ENCODE data around the gene THAP4.

Gene THAP4

DNA sequence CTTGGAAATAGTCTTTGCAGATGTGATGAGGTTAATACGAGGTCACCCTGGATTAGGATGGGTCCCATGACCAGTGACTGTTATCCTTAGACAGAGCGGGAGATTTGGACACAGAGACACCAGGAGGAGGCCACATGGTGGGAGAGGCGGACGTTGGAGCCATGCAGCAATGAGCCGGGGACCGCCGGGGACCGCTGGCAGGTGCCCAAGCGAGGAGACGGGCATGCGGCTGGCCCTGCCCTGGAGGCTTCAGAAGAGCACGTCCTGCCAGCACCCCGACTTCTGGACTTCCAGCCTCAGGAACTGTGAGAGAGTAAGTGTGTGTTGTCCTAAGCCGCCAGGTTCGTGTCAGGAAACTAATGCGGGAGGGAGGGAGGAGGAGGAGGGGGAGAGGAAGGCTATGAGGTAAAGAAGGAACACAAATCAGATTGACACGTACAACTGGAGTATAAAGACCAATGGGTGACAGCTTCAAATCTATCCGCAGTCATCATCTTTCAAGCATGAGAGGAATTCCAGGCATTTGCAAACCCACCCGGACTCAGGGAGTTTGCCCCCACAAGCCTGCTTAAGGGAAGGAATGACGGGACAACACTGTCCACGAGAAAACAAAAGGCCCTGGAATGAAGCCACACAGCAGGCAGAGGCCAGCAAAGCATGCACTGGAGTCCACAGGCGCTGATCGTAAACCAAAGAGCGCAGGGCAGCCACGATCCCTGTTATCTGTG is 90.0 kb downstream of the THAP4 start:
- DNase-seq (ENCODE audit: low spot score) = peak; percentile 35

DNA sequence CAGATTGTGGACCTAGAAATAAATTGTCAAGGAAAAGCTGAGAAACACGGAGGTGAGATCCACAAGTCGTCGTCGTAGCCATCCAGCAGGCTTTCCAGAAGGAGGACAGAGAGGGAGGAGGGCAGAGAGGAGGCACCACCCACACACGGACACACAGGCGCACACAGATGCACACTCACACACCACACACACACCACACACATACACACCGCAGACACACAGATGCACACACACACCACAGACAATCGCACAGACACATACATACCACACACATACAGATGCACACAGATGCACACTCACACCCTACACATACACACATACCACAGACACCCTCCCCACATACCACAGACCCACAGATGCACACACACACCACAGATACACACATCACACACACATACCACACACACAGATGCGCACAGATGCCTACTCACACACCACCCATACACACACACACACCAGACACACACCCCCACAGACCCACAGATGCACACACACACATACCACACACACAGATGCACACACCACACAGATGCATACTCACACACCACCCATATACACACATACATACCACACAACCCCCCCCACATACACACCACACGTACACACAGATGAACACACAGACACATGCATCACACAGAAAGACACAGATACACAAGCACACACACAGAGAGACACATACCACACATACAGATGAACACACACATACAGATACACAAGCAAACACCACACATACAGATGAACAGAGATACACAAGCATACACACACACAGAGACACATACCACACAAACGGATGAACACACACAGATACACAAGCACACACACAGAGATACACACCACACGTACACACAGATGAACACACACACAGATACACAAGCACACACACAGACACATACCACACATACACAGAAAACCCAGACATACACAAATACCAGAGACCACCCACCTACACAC is 91.2 kb downstream of the THAP4 start:
- DNase-seq (ENCODE audit: low spot score) = no peak

DNA sequence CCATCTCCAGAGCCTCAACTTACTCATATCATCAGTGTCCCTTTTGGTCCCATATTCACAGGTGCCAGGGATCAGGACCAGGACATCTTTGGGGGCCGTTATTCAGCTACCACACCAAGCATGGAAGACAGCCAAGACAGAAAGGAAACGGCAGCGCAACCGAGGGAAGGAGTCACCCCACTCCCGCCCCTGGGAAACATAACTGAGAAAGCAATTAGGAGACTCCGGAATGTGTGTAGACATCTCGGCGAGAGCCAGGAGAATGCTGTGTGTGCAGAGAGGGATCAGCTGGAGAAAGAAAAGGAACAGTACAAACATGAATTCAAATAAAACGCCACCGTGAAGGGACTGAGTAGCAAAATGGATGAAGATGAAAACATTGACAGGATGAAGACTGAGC is 91.9 kb downstream of the THAP4 start:
- no peak for DNase-seq (ENCODE audit: low spot score)

DNA sequence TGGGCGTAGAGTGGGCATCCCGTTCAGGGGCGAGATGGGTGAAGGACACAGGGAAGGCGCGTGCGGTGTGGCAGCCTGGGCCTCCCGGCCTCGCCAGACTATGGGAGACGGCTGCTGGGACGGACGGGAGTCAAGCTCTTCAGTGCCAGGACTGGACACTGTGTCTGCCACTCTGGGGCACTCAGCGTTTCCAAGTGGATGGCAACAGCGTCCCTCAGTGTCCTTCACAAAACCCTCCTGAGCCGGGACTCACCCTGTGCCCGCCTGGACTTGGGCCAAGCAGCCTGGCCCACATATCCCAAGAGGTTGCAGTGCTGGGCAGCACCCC is 94.7 kb downstream of the THAP4 start:
- no peak for DNase-seq (ENCODE audit: low spot score)

DNA sequence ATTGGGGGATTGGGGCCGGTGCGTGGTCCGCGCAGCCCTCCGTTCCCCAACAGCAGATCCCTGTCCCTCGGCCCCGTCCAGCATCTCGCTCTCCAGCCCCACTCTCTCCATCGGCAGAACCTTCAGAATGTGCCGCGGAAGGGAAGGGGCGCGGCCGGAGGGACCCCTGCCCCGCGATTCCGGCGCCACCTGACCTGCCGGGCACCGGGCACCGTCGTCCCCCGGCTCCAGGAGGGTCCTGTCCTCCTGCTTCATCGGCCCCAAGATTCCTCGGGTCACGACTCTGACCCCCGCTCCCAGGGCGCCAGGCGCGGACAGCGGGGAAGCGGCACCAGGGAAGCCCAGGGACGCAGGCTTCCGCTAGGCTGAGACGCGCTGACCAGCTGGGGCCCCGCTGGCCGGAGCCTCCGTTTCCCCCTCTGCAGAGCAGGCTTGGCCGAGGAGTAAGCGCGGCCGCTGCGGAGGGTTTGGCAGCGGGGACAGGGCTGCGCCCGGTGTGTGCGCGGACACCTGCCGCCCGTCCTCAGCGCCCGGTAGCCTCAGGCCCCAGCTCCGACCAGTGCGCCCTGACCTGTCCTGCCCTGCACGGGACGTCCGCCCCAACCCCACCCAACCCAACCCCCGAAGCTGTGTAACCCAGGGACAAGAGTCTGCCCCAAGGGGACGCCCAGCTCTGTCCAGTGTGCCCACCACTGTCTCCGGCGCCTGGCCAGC is 95.2 kb downstream of the THAP4 start:
- DNase-seq (ENCODE audit: low spot score) = no peak

DNA sequence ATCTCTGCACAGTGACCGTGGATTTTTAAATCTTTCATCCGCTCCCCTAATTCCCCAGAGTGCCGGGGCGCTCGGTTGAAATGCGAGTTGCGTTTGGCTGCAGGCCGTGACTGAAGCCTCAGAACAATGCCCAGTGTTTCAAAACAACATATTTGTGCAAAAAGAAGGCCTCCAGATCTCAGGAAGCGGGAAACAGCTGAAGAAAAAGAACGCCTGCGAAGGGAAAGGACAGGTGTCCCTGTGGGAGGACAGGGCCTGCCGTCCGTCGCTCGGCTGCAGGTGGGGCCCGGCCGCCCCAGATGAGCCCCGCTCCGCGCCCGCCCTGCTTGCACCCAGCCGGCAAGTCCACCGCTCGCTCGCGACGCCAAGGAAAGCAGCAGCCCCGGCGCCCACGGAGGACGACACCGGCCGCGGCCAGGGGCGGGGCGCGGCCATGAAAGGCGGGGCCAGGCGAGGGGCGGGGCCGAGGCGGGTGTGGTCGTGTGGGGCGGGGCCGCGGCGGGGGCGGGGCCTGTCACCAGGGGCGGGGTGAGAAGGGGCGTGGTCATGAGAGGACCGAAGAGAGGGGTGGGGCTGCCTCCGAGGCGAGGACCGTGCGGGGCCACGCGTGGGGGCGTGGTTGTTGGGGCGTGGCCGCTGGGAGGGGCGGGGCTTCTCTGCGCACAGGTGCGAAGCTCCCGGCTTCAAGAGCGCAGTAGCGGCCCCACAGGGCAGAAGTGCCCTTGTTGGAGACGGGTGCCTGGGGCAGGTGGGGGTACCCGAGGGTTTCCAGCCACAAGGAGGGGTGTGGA is 96.0 kb downstream of the THAP4 start:
- peak; percentile 54 for DNase-seq (ENCODE audit: low spot score)

DNA sequence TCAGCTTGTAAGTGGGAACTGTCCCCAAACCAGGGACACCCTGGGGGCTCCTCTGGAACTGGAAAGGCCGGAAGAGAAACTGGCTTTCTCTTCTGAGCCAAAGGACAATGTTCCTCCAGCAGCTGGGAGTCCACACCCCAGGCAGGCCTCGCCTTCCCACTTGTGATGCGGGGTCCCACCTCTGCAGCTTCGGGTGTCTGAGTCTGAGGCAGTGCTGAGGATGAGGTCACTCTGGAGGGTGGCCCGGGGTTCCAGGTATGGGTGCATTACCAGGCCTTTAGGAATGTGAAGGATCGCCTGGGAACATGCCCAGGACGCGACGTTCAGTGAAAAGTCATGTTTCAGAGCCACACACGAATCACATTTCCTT is 96.6 kb downstream of the THAP4 start:
- no peak for DNase-seq (ENCODE audit: low spot score)

DNA sequence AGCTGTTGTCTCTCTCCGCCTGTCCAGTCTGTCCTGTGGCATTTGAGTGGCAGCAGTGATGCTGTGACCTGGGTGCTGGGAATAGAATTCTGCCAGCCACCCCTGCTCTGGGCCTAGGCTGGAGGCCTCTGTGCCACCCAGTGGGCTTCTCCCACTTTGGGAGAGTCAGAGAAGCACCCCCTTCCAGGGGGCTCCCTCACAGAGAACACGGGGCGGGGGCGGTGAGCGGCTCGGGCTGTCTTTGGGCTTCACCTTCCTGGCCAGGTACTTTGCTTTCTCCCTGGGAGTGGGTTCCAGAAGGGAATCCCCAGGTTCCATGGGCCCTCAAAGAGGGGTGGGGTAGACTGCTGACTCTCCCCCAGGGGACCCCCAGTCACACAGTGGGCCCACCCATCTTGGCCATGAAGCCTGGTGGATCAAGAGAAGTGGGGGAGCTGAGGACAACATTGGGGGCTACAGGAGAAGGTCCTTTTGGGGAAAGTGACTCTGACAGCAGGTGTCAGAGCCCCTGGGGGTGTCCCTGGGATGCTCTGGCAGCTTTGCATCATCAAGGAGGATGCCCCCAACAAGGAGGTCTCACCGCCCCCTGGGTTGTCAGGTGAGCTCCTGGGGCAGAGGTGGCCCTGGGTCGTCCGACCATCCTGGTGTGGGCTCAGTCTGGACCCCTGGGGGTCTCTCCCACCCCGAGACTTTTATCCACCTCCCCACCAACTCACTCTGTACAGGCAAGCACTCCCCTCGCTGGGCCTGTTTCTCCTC is 97.2 kb downstream of the THAP4 start:
- DNase-seq (ENCODE audit: low spot score) = no peak

DNA sequence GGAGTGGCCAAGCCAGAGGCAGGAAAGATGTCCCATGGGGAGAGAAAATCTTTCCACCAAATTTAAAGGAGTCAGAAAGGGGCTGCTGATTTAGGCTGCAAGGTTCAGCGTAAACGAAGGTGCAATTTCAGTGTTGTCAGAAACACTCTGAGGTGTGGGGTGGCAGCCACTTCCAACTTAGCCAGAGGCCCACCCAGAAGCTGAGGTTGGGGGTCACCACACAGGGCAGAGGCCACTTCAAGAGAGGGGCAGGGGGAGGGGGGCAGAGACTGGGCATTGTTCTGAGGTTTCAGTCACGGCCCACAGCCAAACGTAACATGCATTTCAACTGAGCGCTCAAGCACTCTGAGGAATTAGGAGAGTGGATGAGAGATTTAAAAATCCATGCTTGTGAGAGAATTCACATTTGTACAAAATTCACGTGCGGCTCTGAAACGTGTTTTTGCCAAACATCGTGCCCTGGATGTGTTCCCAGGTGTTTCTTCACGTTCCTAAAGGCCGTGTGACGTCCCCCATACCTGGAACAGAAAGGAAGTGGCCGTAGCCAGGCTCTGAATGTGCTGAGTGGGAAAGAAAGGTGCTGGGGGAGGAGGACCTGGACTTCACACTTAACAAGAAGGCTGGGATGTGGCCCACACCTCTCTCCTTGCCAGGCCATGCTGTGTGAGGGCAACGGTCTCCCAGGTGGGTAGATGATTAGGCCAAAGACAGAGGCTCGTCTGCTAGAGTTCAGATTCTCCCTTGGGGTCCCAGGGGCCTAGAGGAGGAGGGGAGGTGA is 97.9 kb downstream of the THAP4 start:
- DNase-seq (ENCODE audit: low spot score) = no peak

DNA sequence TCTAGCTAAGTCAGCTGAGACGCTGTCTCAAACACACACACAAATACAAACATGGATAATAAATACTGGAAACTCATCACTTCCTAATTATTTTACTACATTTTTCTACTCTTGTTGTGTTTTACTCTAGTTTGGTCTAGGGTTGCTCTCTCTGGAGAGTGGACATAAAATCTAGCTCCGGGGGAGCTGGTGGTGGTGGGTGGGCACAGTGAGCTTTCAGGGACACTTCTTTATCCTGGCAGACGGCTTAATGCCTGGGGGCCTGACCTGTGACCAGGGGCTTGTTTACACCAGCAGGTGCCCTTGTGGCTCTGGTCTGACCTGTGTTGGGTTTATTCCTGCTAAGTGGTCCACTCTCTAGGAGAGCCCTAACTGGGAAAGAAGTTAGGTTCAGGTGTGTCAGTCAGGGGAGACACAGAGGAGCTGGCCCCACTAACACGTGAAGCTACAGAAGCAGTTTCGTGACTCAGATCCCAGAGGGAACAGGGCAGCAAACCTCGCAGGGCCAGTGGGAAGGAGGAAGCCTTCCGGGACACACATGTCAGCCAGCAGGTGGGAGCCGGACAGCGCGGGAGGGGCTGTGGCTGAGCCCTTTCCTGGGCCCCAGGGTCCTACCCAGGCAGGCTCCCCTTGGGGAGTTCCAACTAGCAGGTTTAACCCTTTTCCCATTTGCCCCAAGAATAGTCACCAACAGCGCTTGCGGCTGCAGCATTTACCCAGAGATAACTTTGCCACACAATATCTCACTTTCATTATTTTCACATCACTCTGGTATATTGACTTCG is 100.9 kb downstream of the THAP4 start:
- no peak for DNase-seq (ENCODE audit: low spot score)

DNA sequence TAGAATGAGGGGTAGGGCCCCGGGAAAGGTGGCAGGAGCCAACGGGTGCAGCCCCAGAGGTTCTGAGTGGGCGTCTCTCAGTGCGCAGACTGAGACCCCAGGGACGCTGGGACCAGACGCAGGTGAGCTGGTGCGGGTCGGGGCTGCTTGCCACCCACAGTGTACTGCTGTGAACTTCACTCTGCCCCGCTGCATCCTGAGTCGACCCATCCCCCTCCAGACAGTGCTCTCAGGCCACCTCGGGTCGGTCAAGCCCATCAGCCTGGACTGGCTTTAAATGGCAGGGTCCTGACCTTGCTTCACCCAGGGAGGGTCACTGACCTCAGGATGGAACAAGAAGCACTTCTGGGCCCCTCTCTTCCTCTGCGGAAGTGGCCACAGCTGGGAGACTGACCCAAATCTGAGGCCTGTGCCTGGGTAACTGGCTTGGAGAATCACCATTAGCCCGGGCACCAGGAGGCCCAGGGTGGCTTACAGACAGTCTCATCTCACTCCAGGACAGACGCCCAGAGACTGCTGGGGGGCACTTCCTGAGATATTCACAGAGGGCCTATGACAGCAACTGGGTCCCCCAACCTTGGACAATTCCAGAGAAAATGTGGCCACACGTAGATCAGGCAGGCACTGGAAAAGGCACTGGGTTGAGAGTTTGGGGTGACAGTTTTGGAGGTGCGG is 102.1 kb downstream of the THAP4 start:
- no peak for DNase-seq (ENCODE audit: low spot score)

Measured in Ammon's horn (tissue), 1 donor.